Urinary bladder (tissue), 4 donors: Measurements from ENCODE around the gene ITPRIPL1. TPM values are rescaled to one million over a fixed set of nuclear protein-coding genes. Genes with fewer than 3 reads are reported as not detected.
"Not testable (repeated sequence)": the region's sequence is repeated elsewhere in the genome, so short reads cannot be mapped to it uniquely, and the experiment has no call there.

Experiments
- DNase-seq: peaks from one replicate; pipeline ENCODE4 v3.0.0-alpha.2; 2015; ENCODE audit errors: extremely low spot score
- H3K27ac ChIP-seq: one replicate; pipeline ENCODE4 v1.5.1; 2013; ENCODE audit warnings: low read depth, mild to moderate bottlenecking, moderate library complexity
- H3K36me3 ChIP-seq: one replicate; pipeline ENCODE4 v1.6.1; 2013; ENCODE audit warnings: mild to moderate bottlenecking, moderate library complexity; ENCODE audit not compliant: insufficient read depth
- H3K4me1 ChIP-seq: one replicate; pipeline ENCODE4 v1.6.1; 2013; ENCODE audit warnings: mild to moderate bottlenecking, moderate library complexity; ENCODE audit not compliant: insufficient read depth
- H3K4me3 ChIP-seq: one replicate; pipeline ENCODE4 v1.5.1; 2013; ENCODE audit warnings: low read depth, low read length
- WGBS: extraction: QIAGEN DNeasy Blood & Tissue Kit; methylation state at CpG from one replicate; pipeline ENCODE4 v1.1.7; 2013; 5-methylcytosine and 5-hydroxymethylcytosine counted together
- polyA plus RNA-seq: library from polyadenylated mRNA; stranded (reverse); fragments of 200-250 nt; gene quantifications from one replicate; pipeline ENCODE4 v1.2.3, GENCODE V29; 2013
- total RNA-seq: library from RNA; depleted of rRNA; stranded (reverse); fragments of >200 nt; gene quantifications from one replicate; pipeline ENCODE4 v1.2.3, GENCODE V29; 2014
- donor health status: healthy with polysubstance abuse.
- donor health status: healthy.

Gene ITPRIPL1
- total RNA-seq (3.3 TPM), polyA plus RNA-seq (0.99 TPM)

- Histone ChIP-seq H3K36me3 (no peaks in the 10 kb centered on the region), H3K4me3 (peak within 1 kb of the TSS; percentile 64), H3K27ac (peak within 1 kb of the TSS; percentile 16), H3K4me1 (no peaks in the 10 kb centered on the region)
- DNase-seq, result no peak
- 4% methylated on average over 58 of the region's 58 CpGs for WGBS
These were observed at the start of gene ITPRIPL1 for GRCh38 chr2:96325041-96325883. TSS of gene ITPRIPL1 (plus strand) at chr2:96325317. CDS start at chr2:96325840, 523 bp downstream.

DNA sequence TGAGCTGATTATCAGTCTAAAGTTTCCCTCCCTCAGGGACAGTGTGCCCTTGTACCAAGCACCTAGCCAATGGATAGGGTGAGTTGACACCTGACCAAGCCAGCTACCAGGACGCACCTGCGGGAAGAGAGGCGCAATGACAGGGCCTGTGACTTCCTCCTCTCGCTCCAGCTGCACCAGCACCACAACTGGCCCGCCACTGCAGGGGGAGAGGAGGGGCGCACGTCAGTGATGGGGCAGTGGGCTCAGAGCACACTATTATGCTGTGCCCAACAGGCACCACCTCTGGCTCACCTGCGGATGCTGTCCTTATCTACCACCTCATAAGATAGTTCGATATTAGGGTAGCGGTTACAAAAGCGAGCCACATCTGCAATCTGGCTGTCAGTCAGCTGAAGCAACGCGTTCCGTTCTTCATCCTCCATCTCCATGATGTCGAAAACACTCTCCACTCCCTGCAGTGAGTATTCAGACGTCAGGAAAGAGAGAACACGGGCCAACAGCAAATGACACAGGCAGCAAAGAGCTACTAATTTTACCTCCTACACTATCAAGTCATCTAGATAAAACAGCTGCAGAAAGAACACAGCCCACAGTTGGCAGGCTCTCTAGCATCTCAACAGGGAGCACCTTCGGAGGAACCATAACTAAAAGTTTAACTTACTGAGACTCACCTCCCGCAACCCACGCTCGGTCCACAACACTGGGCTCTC is 48.2 kb upstream of the ITPRIPL1 start:
- Histone ChIP-seq H3K4me1 (no peaks in the 10 kb centered on the region), H3K36me3 (peaks cover 4% of the 10 kb centered on the region), H3K27ac (no peak overlapping the region), H3K4me3 (no peak overlapping the region)
- no peak for DNase-seq
- WGBS, result 95% methylated on average over 21 of the region's 21 CpGs

- DNase-seq, result no peak
- Histone ChIP-seq H3K4me1 (no peaks in the 10 kb centered on the region), H3K4me3 (no peak overlapping the region), H3K36me3 (peaks cover 22% of the 10 kb centered on the region), H3K27ac (no peak overlapping the region)
- 89% methylated on average over 6 of the region's 6 CpGs for WGBS
These were observed 37.8 kb upstream of the ITPRIPL1 start for GRCh38 chr2:96287273-96287856.

DNA sequence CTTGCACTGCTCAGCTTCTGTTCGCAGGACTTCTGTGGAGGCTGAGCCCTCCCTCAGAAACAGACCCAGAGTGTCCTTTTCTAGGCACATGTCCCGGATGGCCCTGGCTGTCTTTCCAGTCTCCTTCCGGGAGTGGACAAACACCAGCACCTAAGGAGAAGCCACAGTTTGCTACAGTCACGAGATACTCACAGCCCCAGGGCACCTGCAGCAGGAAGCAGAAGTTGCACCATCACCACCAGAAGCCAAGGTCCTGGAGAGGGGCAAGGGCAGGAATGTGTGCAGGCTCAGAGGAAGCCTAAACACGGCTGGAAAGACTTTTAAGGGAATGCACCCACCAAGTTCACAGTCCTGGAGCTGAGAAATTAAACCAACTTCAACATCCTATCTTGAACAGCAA is 33.4 kb upstream of the ITPRIPL1 start:
- peaks cover 22% of the 10 kb centered on the region for H3K36me3 ChIP-seq
- no peak overlapping the region for H3K27ac ChIP-seq
- H3K4me1 ChIP-seq, result no peaks in the 10 kb centered on the region
- WGBS, result 93% methylated on average over 5 of the region's 5 CpGs
- DNase-seq, result no peak
- no peak overlapping the region for H3K4me3 ChIP-seq

DNA sequence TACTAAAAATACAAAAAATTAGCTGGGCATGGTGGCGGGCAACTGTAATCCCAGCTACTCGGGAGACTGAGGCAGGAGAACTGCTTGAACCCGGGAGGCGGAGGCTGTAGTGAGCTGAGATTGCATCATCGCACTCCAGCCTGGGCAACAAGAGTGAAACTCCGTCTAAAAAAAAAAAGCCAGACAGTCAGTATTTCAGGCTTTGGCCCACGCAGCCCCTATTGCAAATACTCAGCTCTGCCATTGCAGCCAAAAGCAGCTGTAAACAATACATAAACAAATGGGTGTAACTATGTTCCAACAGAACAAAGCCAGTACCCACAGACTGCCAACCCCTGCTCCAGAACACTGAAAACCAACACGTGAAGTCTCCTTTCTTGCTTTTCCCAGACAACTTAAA is 30.8 kb upstream of the ITPRIPL1 start:
- not testable (repeated sequence) for DNase-seq, H3K4me3 ChIP-seq, H3K4me1 ChIP-seq, H3K27ac ChIP-seq
- H3K36me3 ChIP-seq, result peaks cover 28% of the 10 kb centered on the region
- 86% methylated on average over 8 of the region's 8 CpGs for WGBS

DNA sequence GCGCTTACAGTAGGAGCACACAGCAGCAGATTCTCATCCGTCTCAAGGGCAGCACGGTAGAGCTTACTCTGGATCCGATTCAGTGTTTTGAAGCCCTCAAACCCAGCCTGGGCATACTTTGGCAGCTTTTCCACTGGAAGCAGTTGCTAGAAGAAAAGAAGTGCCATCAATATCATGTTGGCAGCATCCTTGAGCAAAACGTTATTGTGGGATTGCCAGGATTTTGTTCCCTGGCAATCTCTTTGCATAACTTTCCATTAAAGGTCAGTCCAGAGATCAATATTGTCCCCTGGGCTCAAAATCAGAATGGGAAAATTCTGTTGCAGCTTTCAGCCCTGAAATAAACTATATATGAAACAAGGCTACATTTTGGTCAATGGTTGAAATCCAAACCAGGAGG is 28.2 kb upstream of the ITPRIPL1 start:
- H3K36me3 ChIP-seq, result peaks cover 24% of the 10 kb centered on the region
- H3K27ac ChIP-seq, result no peak overlapping the region
- H3K4me3 ChIP-seq, result no peak overlapping the region
- 87% methylated on average over 5 of the region's 5 CpGs for WGBS
- DNase-seq, result no peak
- H3K4me1 ChIP-seq, result no peaks in the 10 kb centered on the region

DNA sequence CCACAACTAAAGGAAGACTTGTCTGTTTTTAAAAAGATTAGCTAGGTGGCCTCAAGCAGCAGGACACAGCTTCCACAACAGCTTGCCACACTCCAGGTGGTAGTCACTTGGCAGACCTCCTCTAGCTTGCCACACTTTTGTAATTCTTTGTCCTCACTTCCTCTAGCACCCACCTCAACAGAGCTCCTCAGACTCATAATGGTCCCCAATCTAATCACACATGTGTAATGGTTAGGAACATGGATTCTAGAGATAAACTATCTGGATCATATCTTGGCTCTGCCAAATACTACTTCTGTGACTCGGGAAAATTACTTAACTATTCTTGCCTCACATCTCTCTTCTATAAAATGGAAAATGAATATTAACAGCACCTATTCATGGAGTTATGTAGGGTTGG is 23.3 kb upstream of the ITPRIPL1 start:
- 73% methylated on average over 1 of the region's 1 CpG for WGBS
- no peak for DNase-seq
- Histone ChIP-seq H3K4me3 (no peak overlapping the region), H3K36me3 (peaks cover 17% of the 10 kb centered on the region), H3K27ac (no peak overlapping the region), H3K4me1 (no peaks in the 10 kb centered on the region)

DNA sequence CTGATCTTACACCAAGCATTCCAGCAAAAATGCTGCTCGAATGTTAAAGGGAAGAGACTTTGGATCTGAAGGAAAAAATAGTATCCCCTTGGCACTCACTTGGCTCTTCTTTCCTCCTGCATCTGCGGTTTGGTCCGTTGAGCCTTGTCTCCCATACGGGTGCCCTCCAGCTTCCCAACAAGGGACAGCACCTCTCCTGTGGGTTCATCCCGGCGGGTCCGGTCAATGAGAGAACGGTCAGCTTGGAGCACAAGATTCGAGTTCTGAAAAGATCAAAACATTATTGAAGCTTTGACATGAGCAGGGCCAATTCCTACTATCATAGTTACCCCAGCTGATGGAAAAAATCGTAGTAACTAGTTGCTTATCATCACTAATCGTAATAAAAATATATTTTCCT is 20.5 kb upstream of the ITPRIPL1 start:
- no peak overlapping the region for H3K27ac ChIP-seq
- H3K36me3 ChIP-seq, result peaks cover 10% of the 10 kb centered on the region
- no peaks in the 10 kb centered on the region for H3K4me1 ChIP-seq

GRCh38 chr2:96305091-96305978 is 19.8 kb upstream of the ITPRIPL1 start, which contains the start of gene SNRNP200:
TSS of gene SNRNP200 (minus strand) at chr2:96305546. CDS start at chr2:96305437, 109 bp downstream.
- peak within 1 kb of the TSS; percentile 76 for H3K27ac ChIP-seq
- H3K4me3 ChIP-seq, result peak within 1 kb of the TSS; percentile 65
- peaks cover 7% of the 10 kb centered on the region for H3K36me3 ChIP-seq
- under 1% methylated on average over 61 of the region's 61 CpGs for WGBS
- no peaks in the 10 kb centered on the region for H3K4me1 ChIP-seq
- peak; percentile 61 for DNase-seq

More for the DNA sequence above, 20.5 kb upstream of the ITPRIPL1 start:
- 63% methylated on average over 11 of the region's 11 CpGs for WGBS
- DNase-seq, result no peak
- H3K4me3 ChIP-seq, result peak overlapping the region; percentile 65

DNA sequence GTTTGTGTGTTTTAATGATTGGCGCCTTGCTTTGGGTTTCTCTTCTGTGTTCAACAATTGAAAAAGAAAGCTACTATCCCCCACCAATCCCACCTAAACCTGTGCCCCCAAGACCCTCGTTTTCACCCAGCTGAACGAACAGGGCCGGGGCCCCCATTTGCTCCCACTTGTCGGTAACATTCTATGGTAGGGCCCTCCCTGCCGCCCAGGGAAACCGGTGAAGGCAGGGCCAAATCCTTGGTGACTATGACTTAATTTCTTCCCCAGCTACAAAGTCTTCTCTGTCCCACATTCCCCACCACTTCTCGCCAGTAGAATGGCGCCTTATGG is 19.2 kb upstream of the ITPRIPL1 start:
- peaks cover 7% of the 10 kb centered on the region for H3K36me3 ChIP-seq
- no peak for DNase-seq
- no peaks in the 10 kb centered on the region for H3K4me1 ChIP-seq
- no peak overlapping the region for H3K27ac ChIP-seq
- 20% methylated on average over 9 of the region's 9 CpGs for WGBS
- peak overlapping the region; percentile 65 for H3K4me3 ChIP-seq

- 92% methylated on average over 3 of the region's 3 CpGs for WGBS
- H3K4me3 ChIP-seq, result peak overlapping the region; percentile 65
- DNase-seq, result no peak
- peaks cover 6% of the 10 kb centered on the region for H3K36me3 ChIP-seq
- H3K27ac ChIP-seq, result no peak overlapping the region
- H3K4me1 ChIP-seq, result no peaks in the 10 kb centered on the region
These were observed 18.7 kb upstream of the ITPRIPL1 start for GRCh38 chr2:96306370-96306769.

DNA sequence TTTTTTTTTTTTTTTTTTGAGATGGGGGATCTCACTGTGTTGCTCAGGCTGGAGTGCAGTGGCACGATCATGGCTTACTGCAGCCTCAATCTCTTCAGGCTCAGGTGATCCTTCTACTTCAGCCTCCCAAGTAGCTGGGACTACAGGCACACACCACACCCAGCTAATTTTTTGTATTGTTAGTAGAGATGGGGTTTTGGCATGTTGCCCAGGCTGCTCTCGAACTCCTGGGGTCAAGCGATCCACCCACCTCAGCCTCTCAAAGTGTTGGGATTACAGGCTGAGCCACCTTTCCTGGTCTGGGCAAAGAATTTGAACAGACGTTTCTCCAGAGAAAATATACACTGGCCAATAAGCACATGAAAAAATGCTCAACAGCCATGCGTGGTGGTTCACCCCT is 16.9 kb upstream of the ITPRIPL1 start:
- H3K4me3 ChIP-seq, result no peak overlapping the region
- WGBS, result 81% methylated on average over 5 of the region's 5 CpGs
- H3K36me3 ChIP-seq, result peaks cover under 1% of the 10 kb centered on the region
- no peaks in the 10 kb centered on the region for H3K4me1 ChIP-seq
- DNase-seq, result no peak
- H3K27ac ChIP-seq, result no peak overlapping the region

DNA sequence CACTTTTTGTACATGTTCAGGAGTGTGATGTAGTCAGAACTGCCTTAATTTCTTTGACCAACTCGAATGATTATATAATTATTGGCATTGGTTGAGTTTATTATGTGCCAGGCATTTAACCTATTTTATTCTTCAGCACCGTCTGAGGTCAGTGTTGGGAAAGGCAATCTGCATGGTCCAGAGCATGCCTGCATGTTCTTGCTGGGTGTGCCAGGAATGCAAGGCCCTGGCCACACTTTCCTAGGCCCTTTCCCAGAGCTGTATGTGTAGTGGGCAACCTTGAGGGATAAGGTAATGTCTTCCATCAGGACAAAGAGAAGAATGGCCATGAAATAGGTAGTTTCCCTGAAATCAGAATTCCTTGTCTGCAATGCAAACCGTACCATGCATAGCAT is 10.1 kb upstream of the ITPRIPL1 start:
- H3K36me3 ChIP-seq, result no peaks in the 10 kb centered on the region
- DNase-seq, result no peak
- H3K4me1 ChIP-seq, result no peaks in the 10 kb centered on the region
- H3K4me3 ChIP-seq, result no peak overlapping the region
- 74% methylated on average over 3 of the region's 3 CpGs for WGBS
- no peak overlapping the region for H3K27ac ChIP-seq
